ENCODE data around the gene APOA4.

DNA sequence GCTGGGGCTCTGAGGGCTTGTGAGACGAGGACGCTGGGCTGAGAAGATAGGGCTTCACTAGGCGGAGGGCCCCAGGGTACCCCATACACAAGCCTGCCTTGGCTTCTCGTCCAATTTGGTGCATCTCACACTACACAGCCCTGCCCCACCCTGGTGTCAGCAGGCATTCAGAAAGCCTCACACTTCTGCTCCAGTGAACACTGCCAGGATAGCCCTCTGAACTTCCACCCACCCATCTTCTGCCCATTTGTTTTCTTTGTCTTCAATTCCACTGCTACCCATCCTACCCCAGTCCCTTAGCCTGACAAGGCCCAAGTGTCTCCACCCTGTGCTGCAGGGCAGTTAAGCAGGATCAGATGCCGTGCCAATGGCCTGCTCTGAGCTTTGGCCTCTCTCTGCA, 48.4 kb downstream of the APOA4 start:
- TF ChIP-seq EZH2phosphoT487 (conservative IDR thresholded peaks at IDR 0.05; ENCODE audit: low read length): no peak
- TF ChIP-seq, protein P1, sequence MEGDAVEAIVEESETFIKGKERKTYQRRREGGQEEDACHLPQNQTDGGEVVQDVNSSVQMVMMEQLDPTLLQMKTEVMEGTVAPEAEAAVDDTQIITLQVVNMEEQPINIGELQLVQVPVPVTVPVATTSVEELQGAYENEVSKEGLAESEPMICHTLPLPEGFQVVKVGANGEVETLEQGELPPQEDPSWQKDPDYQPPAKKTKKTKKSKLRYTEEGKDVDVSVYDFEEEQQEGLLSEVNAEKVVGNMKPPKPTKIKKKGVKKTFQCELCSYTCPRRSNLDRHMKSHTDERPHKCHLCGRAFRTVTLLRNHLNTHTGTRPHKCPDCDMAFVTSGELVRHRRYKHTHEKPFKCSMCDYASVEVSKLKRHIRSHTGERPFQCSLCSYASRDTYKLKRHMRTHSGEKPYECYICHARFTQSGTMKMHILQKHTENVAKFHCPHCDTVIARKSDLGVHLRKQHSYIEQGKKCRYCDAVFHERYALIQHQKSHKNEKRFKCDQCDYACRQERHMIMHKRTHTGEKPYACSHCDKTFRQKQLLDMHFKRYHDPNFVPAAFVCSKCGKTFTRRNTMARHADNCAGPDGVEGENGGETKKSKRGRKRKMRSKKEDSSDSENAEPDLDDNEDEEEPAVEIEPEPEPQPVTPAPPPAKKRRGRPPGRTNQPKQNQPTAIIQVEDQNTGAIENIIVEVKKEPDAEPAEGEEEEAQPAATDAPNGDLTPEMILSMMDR (IDR thresholded peaks at IDR 0.05; ENCODE audit: insufficient read depth, low read length, poor library complexity, severe bottlenecking): no peak
